ENCODE data around the gene MTCH1. TPM values are rescaled to one million over a fixed set of nuclear protein-coding genes. Genes with fewer than 3 reads are reported as not detected.

MTCH1 gene
- total and polyA plus RNA-seq, 10 of the 15 experiments (the other 5 are each of a cell fraction or from before 2014, with no cell fraction given) = 7.2 to 128 (median 85.2) TPM

DNA sequence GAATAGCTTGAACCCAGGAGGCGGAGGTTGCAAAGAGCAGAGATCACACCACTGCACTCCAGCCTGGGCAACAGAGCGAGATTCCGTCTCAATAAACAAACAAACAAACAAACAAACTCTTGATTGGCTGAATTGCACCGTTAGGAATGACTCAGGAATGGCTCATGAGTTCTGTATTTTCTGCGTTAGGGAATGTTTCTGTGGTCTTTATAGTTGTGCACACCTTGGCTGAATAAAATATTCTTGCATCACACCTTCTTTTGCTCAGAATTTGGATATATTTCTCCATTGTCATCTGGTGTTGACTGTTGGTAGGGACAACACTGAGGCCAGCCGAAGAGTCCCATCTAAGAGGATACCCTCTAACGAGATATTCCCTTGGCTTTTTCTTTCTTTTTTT is 51.1 kb downstream of the MTCH1 start:
- CTCF ChIA-PET = no interaction called here
- ATAC-seq (no peak), DNase-seq (ENCODE audit: low read depth, low spot score) (no peak), FAIRE-seq (no peak)
- RAD21 ChIA-PET (ENCODE audit: unreplicated experiment) = no interaction called here
- H3K4me2 ChIP-seq (ENCODE audit: control insufficient read depth, insufficient read depth) = no peak overlapping the region
- no peak overlapping the region for H3K9ac ChIP-seq (ENCODE audit: control insufficient read depth, insufficient read depth, low read length)
- TF ChIP-seq, protein P1, sequence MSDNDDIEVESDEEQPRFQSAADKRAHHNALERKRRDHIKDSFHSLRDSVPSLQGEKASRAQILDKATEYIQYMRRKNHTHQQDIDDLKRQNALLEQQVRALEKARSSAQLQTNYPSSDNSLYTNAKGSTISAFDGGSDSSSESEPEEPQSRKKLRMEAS (IDR thresholded peaks at IDR 0.05; ENCODE audit: low read depth, low read length) = no peak
- TF ChIP-seq MYB (IDR thresholded peaks at IDR 0.05; ENCODE audit: borderline replicate concordance, low read depth, low read length) (no peak), IRF3 (IDR thresholded peaks at IDR 0.05) (no peak), NR2C1 (IDR thresholded peaks at IDR 0.05) (no peak)
- no peaks in the 10 kb centered on the region for H3K79me2 ChIP-seq (ENCODE audit: control insufficient read depth, insufficient read depth, low read length)
- WGBS (ENCODE audit: insufficient coverage, insufficient replicate concordance, low lambda C conversion rate, missing lambda C conversion rate) = 67% methylated on average over 7 of the region's 7 CpGs
- no peaks in the 10 kb centered on the region; a peak in 1 of 4 replicates for H3K27me3 ChIP-seq (replicated peaks in 1 of 2; ENCODE audit: control insufficient read depth in 2 of 2, insufficient read depth in 2 of 2, low read length in 1 of 2)
- intact Hi-C loops (cut with micrococcal nuclease; ENCODE audit: unreplicated experiment) (no loop called here), in situ Hi-C loops (cut with MboI) (no loop called here)
- BruUV-seq (replicated peaks) = no TSS peak
- H3K4me3 ChIP-seq = no peak overlapping the region
- no peaks in the 10 kb centered on the region for H3K36me3 ChIP-seq (ENCODE audit: control insufficient read depth in 2 of 2, insufficient read depth in 2 of 2, low read length in 1 of 2)
- H3K4me1 ChIP-seq (ENCODE audit: control insufficient read depth, insufficient read depth, low read length) = no peaks in the 10 kb centered on the region
- H4K20me1 ChIP-seq (ENCODE audit: control insufficient read depth, insufficient read depth) = no peaks in the 10 kb centered on the region
- no peaks in the 10 kb centered on the region for H3K9me3 ChIP-seq (replicated peaks; ENCODE audit: control insufficient read depth, insufficient read depth, low read length)
- H3K27ac ChIP-seq (ENCODE audit: control insufficient read depth, insufficient read depth) = no peak overlapping the region
- SMC1A ChIA-PET (ENCODE audit: uncharacterized antibody, unreplicated experiment) = interaction anchor here (1.6 kb wide), 1 partner anchor 83 kb away, joined by 4 read pairs; no protein-coding TSS in a partner anchor
- H2AFZ ChIP-seq (ENCODE audit: control insufficient read depth, low read depth, low read length) = no peak overlapping the region
- POLR2A ChIA-PET = no interaction called here

DNA sequence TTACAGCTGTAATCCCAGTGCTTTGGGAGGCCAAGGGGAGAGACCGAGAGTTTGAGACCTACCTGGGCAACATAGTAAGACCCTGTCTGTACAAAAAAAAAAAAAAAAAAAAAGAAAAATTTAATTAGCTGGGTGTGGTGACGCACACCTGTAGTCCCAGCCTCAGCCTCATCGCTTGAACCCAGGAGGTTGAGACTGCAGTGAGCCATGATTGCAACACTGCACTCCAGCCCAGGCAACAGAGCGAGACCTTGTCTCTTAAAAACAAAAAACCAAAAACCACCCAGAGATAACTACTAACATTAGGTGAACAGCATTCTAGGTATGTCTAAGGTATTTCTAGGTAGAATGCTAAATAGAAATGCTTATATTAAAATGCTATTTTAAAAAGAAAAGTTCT is 52.5 kb downstream of the MTCH1 start:
- in situ Hi-C loops (cut with MboI) = no loop called here
- TF ChIP-seq RCOR1 (conservative IDR thresholded peaks at IDR 0.05; ENCODE audit: low read depth, low read length) = no peak
- TF ChIP-seq, protein P2, sequence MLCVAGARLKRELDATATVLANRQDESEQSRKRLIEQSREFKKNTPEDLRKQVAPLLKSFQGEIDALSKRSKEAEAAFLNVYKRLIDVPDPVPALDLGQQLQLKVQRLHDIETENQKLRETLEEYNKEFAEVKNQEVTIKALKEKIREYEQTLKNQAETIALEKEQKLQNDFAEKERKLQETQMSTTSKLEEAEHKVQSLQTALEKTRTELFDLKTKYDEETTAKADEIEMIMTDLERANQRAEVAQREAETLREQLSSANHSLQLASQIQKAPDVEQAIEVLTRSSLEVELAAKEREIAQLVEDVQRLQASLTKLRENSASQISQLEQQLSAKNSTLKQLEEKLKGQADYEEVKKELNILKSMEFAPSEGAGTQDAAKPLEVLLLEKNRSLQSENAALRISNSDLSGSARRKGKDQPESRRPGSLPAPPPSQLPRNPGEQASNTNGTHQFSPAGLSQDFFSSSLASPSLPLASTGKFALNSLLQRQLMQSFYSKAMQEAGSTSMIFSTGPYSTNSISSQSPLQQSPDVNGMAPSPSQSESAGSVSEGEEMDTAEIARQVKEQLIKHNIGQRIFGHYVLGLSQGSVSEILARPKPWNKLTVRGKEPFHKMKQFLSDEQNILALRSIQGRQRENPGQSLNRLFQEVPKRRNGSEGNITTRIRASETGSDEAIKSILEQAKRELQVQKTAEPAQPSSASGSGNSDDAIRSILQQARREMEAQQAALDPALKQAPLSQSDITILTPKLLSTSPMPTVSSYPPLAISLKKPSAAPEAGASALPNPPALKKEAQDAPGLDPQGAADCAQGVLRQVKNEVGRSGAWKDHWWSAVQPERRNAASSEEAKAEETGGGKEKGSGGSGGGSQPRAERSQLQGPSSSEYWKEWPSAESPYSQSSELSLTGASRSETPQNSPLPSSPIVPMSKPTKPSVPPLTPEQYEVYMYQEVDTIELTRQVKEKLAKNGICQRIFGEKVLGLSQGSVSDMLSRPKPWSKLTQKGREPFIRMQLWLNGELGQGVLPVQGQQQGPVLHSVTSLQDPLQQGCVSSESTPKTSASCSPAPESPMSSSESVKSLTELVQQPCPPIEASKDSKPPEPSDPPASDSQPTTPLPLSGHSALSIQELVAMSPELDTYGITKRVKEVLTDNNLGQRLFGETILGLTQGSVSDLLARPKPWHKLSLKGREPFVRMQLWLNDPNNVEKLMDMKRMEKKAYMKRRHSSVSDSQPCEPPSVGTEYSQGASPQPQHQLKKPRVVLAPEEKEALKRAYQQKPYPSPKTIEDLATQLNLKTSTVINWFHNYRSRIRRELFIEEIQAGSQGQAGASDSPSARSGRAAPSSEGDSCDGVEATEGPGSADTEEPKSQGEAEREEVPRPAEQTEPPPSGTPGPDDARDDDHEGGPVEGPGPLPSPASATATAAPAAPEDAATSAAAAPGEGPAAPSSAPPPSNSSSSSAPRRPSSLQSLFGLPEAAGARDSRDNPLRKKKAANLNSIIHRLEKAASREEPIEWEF (IDR thresholded peaks at IDR 0.05; ENCODE audit: insufficient replicate concordance, low read depth, low read length) = no peak
- TF ChIP-seq SMAD5 (IDR thresholded peaks at IDR 0.05; ENCODE audit: low read depth) = no peak
- Histone ChIP-seq H3K9ac (ENCODE audit: control insufficient read depth, insufficient read depth, low read length) (no peak overlapping the region), H3K9me3 (replicated peaks; ENCODE audit: control insufficient read depth, insufficient read depth, low read length) (no peaks in the 10 kb centered on the region), H3K36me3 (ENCODE audit: control insufficient read depth in 2 of 2, insufficient read depth in 2 of 2, low read length in 1 of 2) (no peaks in the 10 kb centered on the region), H3K4me2 (ENCODE audit: control insufficient read depth, insufficient read depth) (no peak overlapping the region), H3K4me3 (no peak overlapping the region), H2AFZ (ENCODE audit: control insufficient read depth, low read depth, low read length) (no peak overlapping the region), H3K27me3 (replicated peaks in 1 of 2; ENCODE audit: control insufficient read depth in 2 of 2, insufficient read depth in 2 of 2, low read length in 1 of 2) (no peaks in the 10 kb centered on the region; a peak in 1 of 4 replicates), H3K79me2 (ENCODE audit: control insufficient read depth, insufficient read depth, low read length) (no peaks in the 10 kb centered on the region), H3K4me1 (ENCODE audit: control insufficient read depth, insufficient read depth, low read length) (no peaks in the 10 kb centered on the region), H4K20me1 (ENCODE audit: control insufficient read depth, insufficient read depth) (no peaks in the 10 kb centered on the region), H3K27ac (ENCODE audit: control insufficient read depth, insufficient read depth) (no peak overlapping the region)
- FAIRE-seq (no peak), ATAC-seq (no peak), DNase-seq (ENCODE audit: low read depth, low spot score) (no peak)
- SMC1A ChIA-PET (ENCODE audit: uncharacterized antibody, unreplicated experiment) = interaction anchor here (0.6 kb wide), 1 partner anchor 186 kb away, joined by 3 read pairs; no protein-coding TSS in a partner anchor
- RAD21 ChIA-PET (ENCODE audit: unreplicated experiment) = no interaction called here
- CTCF ChIA-PET = interaction anchor here (0.7 to 1.0 kb wide), 2 partner anchors 17 to 84 kb away, joined by 3 read pairs; no protein-coding TSS in a partner anchor
- intact Hi-C loops (cut with micrococcal nuclease; ENCODE audit: unreplicated experiment) = no loop called here
- BruUV-seq (replicated peaks) = no TSS peak
- POLR2A ChIA-PET = no interaction called here
- WGBS (ENCODE audit: insufficient coverage, insufficient replicate concordance, low lambda C conversion rate, missing lambda C conversion rate) = 75% methylated on average over 4 of the region's 4 CpGs
